SU-DHL-6 (cell line): Measurements from ENCODE around the gene CFDP1.

Experiments
- EZH2phosphoT487 ChIP-seq: fragments of 200-600 bp; sonication (generic), shearing (Covaris generic); conservative IDR thresholded peaks from 2 replicates; pipeline ENCODE4 v1.6.1; 2018; ENCODE audit warnings: mild to moderate bottlenecking, antibody characterized with exemption, low read length, moderate library complexity, mixed read lengths
- TF ChIP-seq, protein P1 (sequence below): fragments of 200-600 bp; sonication (generic); IDR thresholded peaks from one replicate; pipeline ENCODE4 v1.5.1; 2017; ENCODE audit warnings: antibody characterized with exemption, mild to moderate bottlenecking, low read length, moderate library complexity; ENCODE audit not compliant: insufficient read depth, poor library complexity, severe bottlenecking

DNA sequence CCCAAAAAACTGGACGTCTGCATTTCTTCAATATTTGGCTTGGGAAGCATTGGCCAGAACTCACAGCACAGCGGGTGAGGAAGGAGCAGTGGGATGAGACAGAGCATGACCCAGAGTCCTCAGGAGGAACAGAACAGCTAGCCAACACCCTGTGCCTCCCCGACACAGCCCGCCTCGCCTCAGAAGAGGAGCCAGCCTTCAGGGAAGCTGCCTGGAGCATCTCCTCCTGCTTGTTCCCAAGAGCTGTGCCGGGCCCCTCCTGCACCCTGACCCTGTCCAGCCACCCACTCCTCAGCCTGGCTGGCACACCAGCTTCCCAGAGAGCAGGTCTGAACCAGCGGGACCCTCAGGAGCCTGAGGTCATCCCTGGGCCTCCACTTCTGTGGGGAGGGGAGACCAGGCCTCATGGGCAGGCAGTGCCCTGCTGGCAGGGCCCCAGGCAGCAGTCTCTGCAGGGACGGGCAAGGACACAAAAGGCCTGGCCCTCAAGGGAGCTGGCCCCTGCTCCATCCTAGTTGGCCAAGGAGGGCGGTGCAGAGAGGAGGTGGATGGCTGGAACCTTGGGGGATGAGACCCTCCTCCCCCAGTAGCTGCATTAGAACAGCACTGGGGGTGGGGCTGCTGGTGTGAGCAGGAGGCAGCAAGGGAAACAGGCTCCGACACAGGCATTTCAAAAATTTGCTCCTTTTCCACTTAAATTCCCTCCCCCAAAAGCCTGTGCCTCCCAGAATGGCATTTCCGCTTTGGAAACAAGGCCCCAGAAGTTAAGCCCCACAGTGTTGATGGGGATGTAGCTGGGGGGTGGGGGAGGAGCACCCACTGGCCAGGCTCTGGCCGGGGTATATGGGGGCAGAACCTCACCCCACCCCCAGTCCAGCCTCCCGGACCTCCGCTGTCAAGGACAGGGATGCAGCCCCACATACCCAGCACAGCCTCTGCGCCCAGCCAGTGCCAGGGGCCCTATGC, 180.1 kb downstream of the CFDP1 start:
- TF ChIP-seq, protein P1, sequence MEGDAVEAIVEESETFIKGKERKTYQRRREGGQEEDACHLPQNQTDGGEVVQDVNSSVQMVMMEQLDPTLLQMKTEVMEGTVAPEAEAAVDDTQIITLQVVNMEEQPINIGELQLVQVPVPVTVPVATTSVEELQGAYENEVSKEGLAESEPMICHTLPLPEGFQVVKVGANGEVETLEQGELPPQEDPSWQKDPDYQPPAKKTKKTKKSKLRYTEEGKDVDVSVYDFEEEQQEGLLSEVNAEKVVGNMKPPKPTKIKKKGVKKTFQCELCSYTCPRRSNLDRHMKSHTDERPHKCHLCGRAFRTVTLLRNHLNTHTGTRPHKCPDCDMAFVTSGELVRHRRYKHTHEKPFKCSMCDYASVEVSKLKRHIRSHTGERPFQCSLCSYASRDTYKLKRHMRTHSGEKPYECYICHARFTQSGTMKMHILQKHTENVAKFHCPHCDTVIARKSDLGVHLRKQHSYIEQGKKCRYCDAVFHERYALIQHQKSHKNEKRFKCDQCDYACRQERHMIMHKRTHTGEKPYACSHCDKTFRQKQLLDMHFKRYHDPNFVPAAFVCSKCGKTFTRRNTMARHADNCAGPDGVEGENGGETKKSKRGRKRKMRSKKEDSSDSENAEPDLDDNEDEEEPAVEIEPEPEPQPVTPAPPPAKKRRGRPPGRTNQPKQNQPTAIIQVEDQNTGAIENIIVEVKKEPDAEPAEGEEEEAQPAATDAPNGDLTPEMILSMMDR = no peak
- no peak for TF ChIP-seq EZH2phosphoT487
